Ectodermal cell (in vitro differentiated cells): Measurements from ENCODE around the gene TCERG1L.
"Not testable (repeated sequence)": the region's sequence is repeated elsewhere in the genome, so short reads cannot be mapped to it uniquely, and the experiment has no call there.

Source experiments
- H3K27ac ChIP-seq: 2 replicates; pipeline ENCODE4 v1.7.0; 2013; ENCODE audit warnings: mild to moderate bottlenecking, low read depth, low read length; ENCODE audit not compliant: insufficient read depth, poor library complexity, severe bottlenecking
- H3K27me3 ChIP-seq: 2 replicates; pipeline ENCODE4 v1.7.0; 2013; ENCODE audit warnings: mild to moderate bottlenecking, low read length; ENCODE audit not compliant: insufficient read depth, control insufficient read depth, poor library complexity, severe bottlenecking
- H3K36me3 ChIP-seq: one replicate; pipeline ENCODE4 v1.7.0; 2013; ENCODE audit warnings: low read length; ENCODE audit not compliant: control insufficient read depth, insufficient read depth
- H3K4me1 ChIP-seq: one replicate; pipeline ENCODE4 v1.7.0; 2013; ENCODE audit warnings: low read length; ENCODE audit not compliant: control insufficient read depth, insufficient read depth
- H3K4me3 ChIP-seq: 2 replicates; pipeline ENCODE4 v1.7.0; 2013; ENCODE audit warnings: low read depth, low read length, control low read depth; ENCODE audit not compliant: insufficient read depth
- H3K9me3 ChIP-seq: 2 replicates; pipeline ENCODE4 v1.7.0; 2013; ENCODE audit warnings: mild to moderate bottlenecking, low read length, moderate library complexity; ENCODE audit not compliant: control insufficient read depth
- WGBS, 2 experiments: methylation state at CpG; one replicate each; pipeline ENCODE4 v1.1.7; 2013; ENCODE audit warnings: missing lambda C conversion rate in 2 of 2; 5-methylcytosine and 5-hydroxymethylcytosine counted together

TCERG1L gene

DNA sequence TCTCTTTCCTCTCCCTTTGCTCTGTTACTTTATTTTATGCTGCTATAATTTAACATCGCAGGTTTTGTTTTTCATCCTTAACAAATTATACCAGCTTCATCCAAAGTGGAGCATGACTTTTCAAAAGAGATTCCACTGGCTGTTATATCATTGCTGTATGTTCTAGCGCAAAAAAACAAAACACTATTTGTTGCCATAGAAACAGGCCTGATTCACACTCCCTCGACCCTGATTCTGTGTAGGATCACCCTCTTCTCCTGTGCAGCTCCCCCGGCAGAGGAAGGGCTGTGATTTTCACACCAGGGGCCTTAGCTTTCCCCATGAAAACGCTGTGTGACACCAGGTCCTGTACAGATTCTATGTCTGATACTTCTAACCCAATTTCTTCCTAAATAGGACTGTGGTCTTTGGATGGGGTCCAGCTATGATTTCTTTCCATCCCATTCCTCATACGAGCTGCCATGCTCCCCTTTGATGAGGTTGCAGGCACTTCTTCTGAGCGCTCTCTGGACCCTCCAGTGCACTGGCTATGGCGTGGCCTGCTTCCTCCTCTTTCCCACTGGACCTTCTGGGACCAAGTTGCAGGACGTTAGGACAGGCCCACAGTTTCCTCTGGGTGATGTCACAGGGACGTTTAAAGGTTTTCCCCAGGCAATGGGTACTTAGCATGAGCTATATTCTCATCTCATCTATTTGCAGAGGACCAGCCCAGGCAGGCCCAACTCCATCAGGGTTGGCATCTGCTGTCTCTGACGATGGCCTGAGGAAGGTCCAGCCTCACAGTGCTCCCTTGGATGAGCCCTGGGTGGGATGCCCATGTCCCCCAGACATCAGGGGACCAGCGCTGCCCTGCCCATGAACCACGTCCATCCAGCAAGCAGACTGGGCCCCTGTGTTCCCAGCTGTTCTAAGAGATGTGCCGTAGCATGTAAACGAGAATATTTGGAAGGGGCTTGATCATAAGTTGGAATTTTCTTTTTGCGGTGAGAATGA lies 210.8 kb downstream of the TCERG1L start:
- H3K27ac ChIP-seq, H3K9me3 ChIP-seq, H3K36me3 ChIP-seq, H3K4me1 ChIP-seq, H3K27me3 ChIP-seq, H3K4me3 ChIP-seq: not testable (repeated sequence)
- WGBS, 2 experiments: 91 to 92% methylated on average over 16 of the region's 16 CpGs

- H3K27me3 ChIP-seq: no peaks in the 10 kb centered on the region
- H3K36me3 ChIP-seq: no peaks in the 10 kb centered on the region
- WGBS, 2 experiments: 88 to 89% methylated on average over 11 of the region's 11 CpGs
- no peaks in the 10 kb centered on the region for H3K9me3 ChIP-seq
- H3K27ac ChIP-seq: no peak overlapping the region
- peaks cover 7% of the 10 kb centered on the region for H3K4me1 ChIP-seq
- H3K4me3 ChIP-seq: no peak overlapping the region
Observed at GRCh38 chr10:131099028-131099726, 212.3 kb downstream of the TCERG1L start.

DNA sequence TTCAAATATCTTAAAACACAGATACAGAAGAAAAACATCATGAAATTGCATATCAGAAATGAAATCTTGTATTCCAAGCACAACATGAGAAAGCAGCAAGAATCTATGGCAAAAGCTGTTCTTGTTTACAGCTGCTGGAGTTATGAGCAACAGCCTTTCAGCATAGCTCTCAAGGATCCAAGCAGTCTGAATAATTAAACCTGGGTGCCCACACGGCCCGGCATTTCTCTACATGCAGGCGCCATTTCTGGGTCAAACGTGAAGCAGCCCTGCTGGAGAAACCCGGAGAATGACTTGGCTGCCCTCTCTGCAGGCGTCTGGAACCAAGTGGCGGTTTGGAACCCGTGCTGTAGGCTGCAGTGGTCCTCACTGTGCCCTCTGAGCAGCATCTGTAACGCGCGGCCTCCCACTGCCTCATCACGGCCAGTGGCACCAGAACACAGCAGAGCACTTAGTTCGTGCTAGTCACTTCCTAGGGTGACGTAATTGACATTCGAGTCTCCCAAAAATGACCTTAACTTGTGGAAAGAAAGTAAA lies 213.0 kb downstream of the TCERG1L start:
- H3K27ac ChIP-seq: no peak overlapping the region
- 93 to 94% methylated on average over 15 of the region's 15 CpGs for WGBS, 2 experiments

GRCh38 chr10:131096031-131096430 lies 215.5 kb downstream of the TCERG1L start:
- H3K27me3 ChIP-seq: no peaks in the 10 kb centered on the region
- H3K27ac ChIP-seq: no peak overlapping the region
- H3K9me3 ChIP-seq: no peaks in the 10 kb centered on the region
- H3K4me3 ChIP-seq: no peak overlapping the region
- H3K4me1 ChIP-seq: peaks cover 7% of the 10 kb centered on the region
- no peaks in the 10 kb centered on the region for H3K36me3 ChIP-seq
- 85 to 88% methylated on average over 7 of the region's 7 CpGs for WGBS, 2 experiments

More for the DNA sequence above, 213.0 kb downstream of the TCERG1L start:
- H3K4me3 ChIP-seq: no peak overlapping the region
- peaks cover 7% of the 10 kb centered on the region for H3K4me1 ChIP-seq
- H3K27me3 ChIP-seq: no peaks in the 10 kb centered on the region
- H3K9me3 ChIP-seq: no peaks in the 10 kb centered on the region
- no peaks in the 10 kb centered on the region for H3K36me3 ChIP-seq

- 91 to 92% methylated on average over 12 of the region's 12 CpGs for WGBS, 2 experiments
- H3K36me3 ChIP-seq: no peaks in the 10 kb centered on the region
- H3K9me3 ChIP-seq: no peaks in the 10 kb centered on the region
- H3K27ac ChIP-seq: no peak overlapping the region
- H3K4me1 ChIP-seq: peaks cover 7% of the 10 kb centered on the region
- no peak overlapping the region for H3K4me3 ChIP-seq
- H3K27me3 ChIP-seq: no peaks in the 10 kb centered on the region
Observed at GRCh38 chr10:131095313-131095580, 216.3 kb downstream of the TCERG1L start.

- WGBS, 2 experiments: 77 to 79% methylated on average over 29 of the region's 29 CpGs
- Histone ChIP-seq H3K27me3 (no peaks in the 10 kb centered on the region), H3K9me3 (no peaks in the 10 kb centered on the region), H3K4me1 (peaks cover 7% of the 10 kb centered on the region), H3K36me3 (no peaks in the 10 kb centered on the region), H3K27ac (no peak overlapping the region), H3K4me3 (no peak overlapping the region)
Observed at GRCh38 chr10:131094527-131095312, 216.8 kb downstream of the TCERG1L start.

GRCh38 chr10:131093795-131094366 lies 217.6 kb downstream of the TCERG1L start:
- Histone ChIP-seq H3K27ac (no peak overlapping the region), H3K27me3 (no peaks in the 10 kb centered on the region), H3K4me3 (no peak overlapping the region), H3K9me3 (no peaks in the 10 kb centered on the region), H3K4me1 (peaks cover 7% of the 10 kb centered on the region), H3K36me3 (no peaks in the 10 kb centered on the region)
- WGBS, 2 experiments: 89 to 94% methylated on average over 18 to 19 of the region's 19 CpGs

- Histone ChIP-seq H3K27me3 (no peaks in the 10 kb centered on the region), H3K36me3 (no peaks in the 10 kb centered on the region), H3K27ac (no peak overlapping the region), H3K9me3 (no peaks in the 10 kb centered on the region), H3K4me1 (peaks cover 7% of the 10 kb centered on the region), H3K4me3 (no peak overlapping the region)
- 91 to 92% methylated on average over 14 of the region's 14 CpGs for WGBS, 2 experiments
Observed at GRCh38 chr10:131093346-131093745, 218.2 kb downstream of the TCERG1L start.

DNA sequence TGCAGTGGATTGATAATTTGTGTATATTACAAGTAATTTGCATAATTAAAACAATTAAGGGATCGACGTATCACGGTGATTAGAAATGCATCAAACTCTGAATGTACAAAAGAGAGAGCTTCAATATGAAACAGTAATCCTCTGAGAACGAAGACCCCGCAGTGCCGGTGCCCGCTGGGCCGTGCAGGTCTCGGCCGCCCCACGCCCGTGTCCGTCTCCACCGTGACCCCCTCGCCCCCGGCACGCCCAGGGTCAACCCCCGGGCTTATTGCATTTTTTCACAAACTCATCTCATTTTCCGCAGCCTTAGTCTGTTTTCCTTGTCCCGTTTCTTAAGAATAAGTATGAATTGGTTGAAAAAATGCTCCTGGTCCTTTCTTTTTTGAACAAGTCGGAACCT lies 218.6 kb downstream of the TCERG1L start:
- Histone ChIP-seq H3K9me3 (no peaks in the 10 kb centered on the region), H3K27me3 (no peaks in the 10 kb centered on the region), H3K4me1 (peaks cover 7% of the 10 kb centered on the region), H3K27ac (no peak overlapping the region), H3K4me3 (no peak overlapping the region), H3K36me3 (no peaks in the 10 kb centered on the region)
- 93 to 97% methylated on average over 21 of the region's 21 CpGs for WGBS, 2 experiments
